HL-60/S4 (cell line): Measurements from ENCODE around the gene PPIG.
"Not testable (repeated sequence)": the region's sequence is repeated elsewhere in the genome, so short reads cannot be mapped to it uniquely, and the experiment has no call there.

ENCODE experiments used
- in situ Hi-C: fragments of 300-500 bp; cut with MboI; formaldehyde crosslinking; loops from 2 replicates; pipeline ENCODE4 v1.14.3; 2022; ENCODE audit warnings: low sequenced_read_pairs

Gene PPIG

GRCh38 chr2:169662744-169663143 is 78.6 kb downstream of the PPIG start:
- in situ Hi-C loops: no loop called here

GRCh38 chr2:169663247-169663646 is 79.1 kb downstream of the PPIG start:
- in situ Hi-C loops: no loop called here

DNA sequence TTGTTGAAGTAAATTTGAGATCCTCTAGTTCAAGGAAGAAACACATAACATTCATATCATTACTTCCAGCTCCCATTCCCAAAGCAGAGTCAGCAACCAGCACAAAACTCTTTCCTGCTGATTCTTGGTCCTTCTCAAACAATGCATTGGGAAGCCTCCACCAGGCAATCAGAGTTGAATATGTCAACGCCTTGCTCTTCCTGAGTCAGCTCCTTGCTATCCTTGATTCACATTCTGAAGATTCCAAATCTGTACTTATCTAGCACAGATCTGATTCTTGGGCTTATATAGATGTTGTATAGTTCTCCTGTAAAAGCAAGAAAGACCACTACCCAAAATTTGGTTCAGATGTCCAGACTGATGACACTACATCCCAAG is 80.4 kb downstream of the PPIG start:
- in situ Hi-C loops: no loop called here

DNA sequence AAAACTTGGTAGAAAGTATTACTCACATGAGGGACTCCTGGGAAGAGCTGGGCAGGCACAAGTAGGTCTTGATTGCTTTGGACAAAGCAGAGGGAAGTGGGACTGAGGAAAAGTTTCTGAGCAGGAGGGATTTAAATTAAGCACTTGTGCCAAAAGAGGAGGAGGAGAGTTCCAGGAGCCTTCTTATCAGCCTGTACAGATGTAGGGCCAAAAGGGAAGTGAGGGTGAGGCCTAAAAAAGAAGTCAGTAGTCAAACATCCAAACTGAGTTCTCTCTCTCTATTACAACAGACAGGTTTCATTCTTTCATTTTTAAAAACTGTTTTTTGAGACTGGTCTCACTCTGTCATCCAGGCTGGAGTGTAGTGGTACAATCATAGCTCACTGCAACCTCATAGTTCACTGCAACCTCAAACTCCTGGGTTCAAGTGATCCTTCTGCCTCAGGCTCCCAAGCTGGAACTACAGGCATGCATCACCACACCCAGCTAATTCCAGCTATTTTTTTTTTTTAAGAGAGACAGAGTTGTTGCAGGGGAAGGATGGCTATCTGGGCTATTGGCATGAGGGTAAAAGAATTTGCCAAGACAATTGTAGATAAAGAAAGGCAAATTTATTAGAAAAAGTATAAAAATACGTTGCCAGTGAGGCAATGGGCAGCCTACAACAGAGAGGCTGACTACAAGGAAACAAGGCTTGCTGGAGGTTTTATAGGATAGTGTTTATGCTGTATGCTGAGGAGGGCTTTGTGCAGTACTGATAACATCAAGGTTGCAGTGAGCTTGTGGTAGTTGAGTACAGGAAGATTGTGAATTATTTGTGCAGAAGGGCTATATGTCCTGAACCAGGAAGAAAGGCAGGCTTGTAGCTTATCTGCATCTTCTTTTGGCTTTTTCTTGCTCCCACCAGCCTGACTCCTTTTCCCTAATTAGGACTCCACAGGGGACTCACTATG is 81.1 kb downstream of the PPIG start:
- in situ Hi-C loops: no loop called here

DNA sequence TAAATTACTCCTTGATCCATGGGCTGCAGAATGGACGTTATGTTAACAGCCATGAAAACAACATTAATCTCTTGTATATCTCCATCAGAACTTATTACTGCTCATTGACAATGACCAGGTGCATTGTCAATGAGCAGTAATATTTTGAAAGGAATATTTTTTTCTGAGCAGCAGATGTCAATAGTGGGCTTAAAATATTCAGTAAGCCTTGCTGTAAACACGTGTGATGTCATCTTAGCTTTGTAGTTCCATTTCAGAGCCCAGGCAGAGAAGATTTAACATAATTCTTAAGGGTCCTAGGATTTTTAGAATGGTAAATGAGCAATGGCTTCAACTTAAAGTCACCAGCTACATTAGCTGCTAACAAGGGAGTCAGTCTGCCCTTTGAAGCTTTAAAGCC is 83.4 kb downstream of the PPIG start:
- in situ Hi-C loops: no loop called here

GRCh38 chr2:169670215-169670651 is 86.1 kb downstream of the PPIG start:
- in situ Hi-C loops: no loop called here

DNA sequence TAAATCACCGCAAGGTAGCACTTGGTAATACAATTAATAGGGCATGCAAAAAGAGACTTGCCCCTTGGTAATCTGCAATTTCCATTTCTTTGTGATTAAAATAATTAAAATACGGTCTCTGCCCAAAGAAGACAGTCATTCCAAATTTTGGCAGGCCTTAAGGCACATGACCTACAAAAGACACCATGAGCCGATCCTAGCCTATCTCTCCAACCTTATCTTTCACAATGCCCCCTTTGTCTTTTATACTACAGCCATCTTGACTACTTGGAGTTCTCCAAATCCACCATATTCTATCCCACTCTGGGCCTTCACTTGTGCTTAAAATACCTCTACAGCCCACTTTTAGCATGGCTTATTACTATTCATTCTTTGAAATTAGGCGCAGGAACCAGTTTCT is 86.8 kb downstream of the PPIG start:
- in situ Hi-C loops: no loop called here

GRCh38 chr2:169672406-169672805 is 88.3 kb downstream of the PPIG start:
- in situ Hi-C loops: no loop called here

DNA sequence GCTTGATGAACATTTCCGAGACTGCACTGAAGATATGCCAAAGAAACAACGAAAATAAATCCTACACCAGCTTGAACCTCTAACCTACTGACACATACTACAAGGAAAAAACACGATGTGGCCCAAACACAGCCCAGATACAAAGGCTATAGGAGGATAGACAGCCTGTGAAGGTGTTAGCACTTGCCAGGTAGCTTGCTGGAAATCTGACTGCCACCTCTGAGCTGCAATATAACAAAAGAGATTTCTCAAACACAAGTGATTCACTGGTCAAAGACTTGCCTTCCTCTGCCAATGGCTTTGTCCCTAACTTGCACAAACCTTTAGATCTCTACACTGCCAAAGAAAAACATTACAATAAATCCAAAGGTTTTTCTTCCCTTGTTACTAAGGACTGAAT is 89.0 kb downstream of the PPIG start:
- in situ Hi-C loops: no loop called here

DNA sequence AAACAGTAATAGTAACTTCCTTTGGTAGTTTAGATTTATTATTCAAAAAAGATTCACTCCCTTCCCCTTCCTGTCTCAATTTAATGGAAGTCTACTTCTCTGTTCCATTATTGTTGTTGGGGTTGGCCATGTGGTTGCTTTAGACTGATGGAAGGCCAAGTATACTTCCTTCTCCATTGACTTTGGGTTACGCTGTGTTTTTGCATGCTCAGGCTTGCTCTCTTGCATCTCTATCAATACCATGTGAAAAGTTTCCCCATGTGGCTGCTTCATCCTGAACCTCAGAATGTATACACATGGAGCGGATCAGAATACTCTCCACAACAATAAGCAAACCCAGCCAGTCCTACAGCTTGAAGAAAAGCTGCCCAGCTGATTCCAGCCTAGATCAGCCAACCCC is 89.8 kb downstream of the PPIG start:
- in situ Hi-C loops: no loop called here

DNA sequence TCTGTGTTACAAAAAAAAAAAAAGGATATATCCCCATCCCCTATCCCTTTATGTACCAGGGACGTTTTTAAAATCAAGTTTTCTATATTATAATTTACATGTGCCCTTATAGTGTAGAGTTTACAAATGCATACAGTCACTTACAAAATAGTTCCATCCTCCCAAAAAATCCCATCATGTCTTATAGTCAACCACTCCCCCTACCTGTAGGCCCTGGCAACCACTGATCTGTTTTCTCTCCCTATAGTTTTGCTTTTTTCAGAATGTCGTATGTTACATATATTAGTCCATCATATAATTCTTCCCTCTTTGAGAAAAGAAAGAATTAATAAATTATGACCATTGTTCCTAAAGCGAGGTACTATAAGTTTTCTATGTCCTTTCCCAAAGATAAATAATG is 92.2 kb downstream of the PPIG start:
- in situ Hi-C loops: no loop called here

GRCh38 chr2:169676850-169677249 is 92.7 kb downstream of the PPIG start:
- in situ Hi-C loops: no loop called here

- in situ Hi-C loops: no loop called here
These were observed 98.9 kb downstream of the PPIG start for GRCh38 chr2:169683054-169683424.

DNA sequence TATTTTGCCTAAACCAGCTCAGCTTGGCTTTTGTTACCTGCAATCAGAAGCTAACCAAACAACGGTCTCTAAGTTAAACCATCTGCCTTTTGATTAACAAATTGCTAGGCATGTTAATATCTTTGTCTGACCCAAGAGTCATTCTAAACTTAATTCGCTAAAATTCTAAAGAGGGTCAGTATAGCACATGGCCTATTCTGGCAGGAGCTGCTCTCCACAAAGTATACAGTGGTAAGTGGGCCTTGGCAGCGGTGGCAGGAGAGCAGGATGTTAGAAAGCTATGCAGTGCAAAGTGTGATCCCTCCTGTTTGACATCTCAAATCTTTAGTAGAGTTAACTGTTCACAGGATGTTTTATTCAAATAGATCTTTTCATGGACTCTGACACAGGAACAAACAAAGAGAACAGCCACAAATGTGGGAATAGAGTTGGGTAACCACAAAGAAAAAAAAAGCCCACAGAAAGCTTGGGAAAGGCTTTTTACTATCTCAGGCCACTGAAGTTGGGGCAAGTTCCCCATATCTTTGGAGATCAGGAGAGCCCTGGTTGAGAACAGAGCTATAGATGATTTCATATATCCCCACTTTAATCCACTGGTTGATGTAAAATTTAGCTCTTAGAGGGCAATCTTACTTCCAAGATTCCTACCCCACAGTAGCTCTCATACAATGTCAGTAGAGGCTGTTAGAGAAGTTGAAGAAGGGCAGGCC is 99.4 kb downstream of the PPIG start:
- in situ Hi-C loops: no loop called here

- in situ Hi-C loops: no loop called here
These were observed 100.0 kb downstream of the PPIG start for GRCh38 chr2:169684135-169684565.

DNA sequence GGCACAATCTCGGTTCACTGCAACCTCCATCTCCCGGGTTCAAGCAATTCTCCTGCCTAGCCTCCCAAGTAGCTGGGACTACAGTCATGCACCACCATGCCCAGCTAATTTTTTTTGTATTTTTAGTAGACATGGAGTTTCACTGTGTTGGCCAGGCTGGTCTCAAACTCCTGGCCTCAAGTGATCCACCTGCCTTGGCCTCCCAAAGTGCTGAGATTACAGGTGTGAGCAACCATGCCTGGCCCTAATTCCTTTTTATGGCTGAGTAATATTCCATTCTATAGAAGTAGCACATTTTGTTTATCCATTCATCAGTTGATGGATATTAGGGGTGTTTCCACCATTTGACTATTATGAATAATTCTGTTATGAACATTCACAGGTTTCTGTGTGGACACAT is 100.6 kb downstream of the PPIG start:
- in situ Hi-C loops: not testable (repeated sequence)

DNA sequence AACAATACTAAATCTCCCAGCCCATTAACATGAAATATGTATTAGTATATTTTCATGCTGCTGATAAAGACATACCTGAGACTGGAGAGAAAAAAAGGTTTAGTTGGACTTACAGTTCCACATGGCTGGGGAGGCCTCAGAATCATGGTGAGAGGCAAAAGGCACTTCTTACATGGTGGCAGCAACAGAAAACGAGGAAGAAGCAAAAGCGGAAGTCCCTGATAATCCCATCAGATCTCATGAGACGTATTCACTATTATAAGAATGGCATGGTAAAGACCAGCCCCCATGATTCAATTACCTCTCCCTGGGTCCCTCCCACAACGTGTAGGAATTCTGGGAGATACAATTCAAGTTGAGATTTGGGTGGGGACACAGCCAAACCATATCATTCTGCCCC is 102.7 kb downstream of the PPIG start:
- in situ Hi-C loops: not testable (repeated sequence)

DNA sequence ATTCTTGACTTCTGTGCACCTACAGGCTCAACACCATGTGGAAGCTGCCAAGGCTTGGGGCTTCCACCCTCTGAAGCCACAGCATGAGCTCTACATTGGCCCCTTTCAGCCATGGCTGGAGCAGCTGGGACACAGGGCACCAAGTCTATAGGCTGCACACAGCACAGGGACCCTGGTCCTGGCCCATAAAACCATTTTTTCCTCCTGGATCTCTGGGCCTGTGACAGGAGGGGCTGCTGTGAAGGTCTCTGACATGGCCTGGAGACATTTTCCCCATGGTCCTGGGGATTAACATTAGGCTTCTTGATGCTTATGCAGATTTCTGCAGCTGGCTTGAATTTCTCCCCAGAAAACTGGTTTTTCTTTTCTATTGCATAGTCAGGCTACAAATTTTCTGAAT is 103.8 kb downstream of the PPIG start:
- in situ Hi-C loops: not testable (repeated sequence)

- in situ Hi-C loops: no loop called here
These were observed 106.8 kb downstream of the PPIG start for GRCh38 chr2:169690958-169691357.
